OCI-LY1 (cell line): Measurements from ENCODE around the gene MAGI1.

Source experiments
- CTCF ChIP-seq: fragments of 200-600 bp; sonication (generic), shearing (Covaris generic); IDR thresholded peaks from 2 replicates; pipeline ENCODE4 v1.5.1; 2017; ENCODE audit warnings: mild to moderate bottlenecking, antibody characterized with exemption, low read length, moderate library complexity, mixed read lengths
- EZH2 ChIP-seq: fragments of 200-600 bp; sonication (generic), shearing (Covaris generic); IDR thresholded peaks from 2 replicates; pipeline ENCODE4 v1.8.0; 2017; ENCODE audit warnings: borderline replicate concordance, mixed run types, mild to moderate bottlenecking, antibody characterized with exemption, low read length, moderate library complexity, mixed read lengths

GRCh38 chr3:65548848-65549625 lies 489.7 kb downstream of the MAGI1 start:
- TF ChIP-seq CTCF = no peak
- TF ChIP-seq EZH2 = no peak
